H1 (cell line): ENCODE data around the gene SEC24B. TPM values are rescaled to one million over a fixed set of nuclear protein-coding genes. Genes with fewer than 3 reads are reported as not detected.

ENCODE experiments used
- CTCF ChIA-PET: fragments of 300-600 bp; sonication (Branson Sonifier 250); formaldehyde crosslinking; loops from one replicate; lab custom pipeline; 2021; ENCODE audit not compliant: partially characterized antibody; lab: Charles Lee
- POLR2A ChIA-PET: fragments of 300-600 bp; sonication (Branson Sonifier 250); formaldehyde crosslinking; loops from one replicate; lab custom pipeline; 2021; ENCODE audit warnings: inconsistent platforms; ENCODE audit not compliant: partially characterized antibody; lab: Charles Lee
- DNase-seq, 2 experiments: peaks; one replicate each; pipeline versions ENCODE4 v3.0.0 to v3.0.0-alpha.2; 2010 to 2022; ENCODE audit warnings: low spot score in 2 of 2, low read depth in 1 of 2, mixed read lengths in 1 of 2
- FAIRE-seq: peaks from 2 replicates; lab custom pipeline; 2011; peaks lifted over from hg19 to GRCh38; lab: Jason Lieb, UNC
- H2AFZ ChIP-seq: 2 replicates; pipeline ENCODE4 v1.8.1; 2012; ENCODE audit warnings: low read length, inconsistent platforms
- H2AK5ac ChIP-seq: 2 replicates; pipeline ENCODE4 v1.6.1; 2013; ENCODE audit warnings: low read depth, low read length
- H2BK120ac ChIP-seq: replicated peaks from 2 replicates; pipeline ENCODE3; 2013; ENCODE audit warnings: low read depth, low read length, inconsistent platforms
- H2BK12ac ChIP-seq: 2 replicates; pipeline ENCODE4 v1.6.1; 2013; ENCODE audit warnings: low read depth, low read length
- H2BK15ac ChIP-seq: 2 replicates; pipeline ENCODE4 v1.6.1; 2013; ENCODE audit warnings: low read length
- H2BK20ac ChIP-seq: 2 replicates; pipeline ENCODE4 v1.6.1; 2013; ENCODE audit warnings: low read length
- H2BK5ac ChIP-seq: 2 replicates; pipeline ENCODE4 v1.6.1; 2013; ENCODE audit warnings: low read depth, low read length
- H3K14ac ChIP-seq: 2 replicates; pipeline ENCODE4 v1.6.1; 2013; ENCODE audit warnings: inconsistent platforms; ENCODE audit not compliant: insufficient read length
- H3K18ac ChIP-seq: 2 replicates; pipeline ENCODE4 v1.6.1; 2013; ENCODE audit warnings: low read length; ENCODE audit errors: extremely low read depth
- H3K23ac ChIP-seq: 2 replicates; pipeline ENCODE4 v1.6.1; 2013; ENCODE audit warnings: inconsistent platforms; ENCODE audit not compliant: insufficient read length
- H3K23me2 ChIP-seq: 2 replicates; pipeline ENCODE4 v1.6.1; 2013; ENCODE audit warnings: low read depth, low read length
- H3K27ac ChIP-seq: 2 replicates; pipeline ENCODE4 v1.6.1; 2011; ENCODE audit warnings: low read depth, low read length, inconsistent platforms
- H3K27me3 ChIP-seq, 4 experiments: replicated peaks in 1 of 4; 1 replicate in 1 of 4; 2 replicates in 3 of 4; pipeline versions ENCODE4 v1.6.1 to v1.8.1; 2011 to 2013; ENCODE audit warnings: low read length in 3 of 4, mild to moderate bottlenecking in 3 of 4, inconsistent platforms in 2 of 4, mixed read lengths in 2 of 4, moderate library complexity in 1 of 4; ENCODE audit not compliant: control insufficient read depth in 3 of 4, insufficient read depth in 3 of 4; ENCODE audit errors: extremely low read depth in 1 of 4
- H3K36me3 ChIP-seq, 4 experiments: 2 replicates each; pipeline versions ENCODE4 v1.6.1 to v1.8.1; 2011 to 2013; ENCODE audit warnings: mild to moderate bottlenecking in 4 of 4, low read length in 3 of 4, moderate library complexity in 2 of 4, control low read depth in 1 of 4, inconsistent platforms in 1 of 4; ENCODE audit not compliant: insufficient read depth in 4 of 4, control insufficient read depth in 2 of 4
- H3K4ac ChIP-seq: replicated peaks from 2 replicates; pipeline ENCODE3; 2013; ENCODE audit warnings: low read length, low read depth, mixed read lengths, inconsistent platforms; ENCODE audit not compliant: insufficient read length
- H3K4me1 ChIP-seq, 4 experiments: replicated peaks in 1 of 4; 1 replicate in 1 of 4; 2 replicates in 3 of 4; pipeline versions ENCODE4 v1.6.1 to v1.8.1; 2011 to 2013; ENCODE audit warnings: low read length in 3 of 4, inconsistent platforms in 2 of 4, mixed read lengths in 1 of 4; ENCODE audit not compliant: insufficient read depth in 4 of 4, control insufficient read depth in 3 of 4
- H3K4me2 ChIP-seq, 2 experiments: 2 replicates each; pipeline versions ENCODE4 v1.6.1 to v1.8.1; 2011 to 2013; ENCODE audit warnings: low read depth in 2 of 2, low read length in 2 of 2, control low read depth in 1 of 2, inconsistent platforms in 1 of 2, mild to moderate bottlenecking in 1 of 2; ENCODE audit not compliant: insufficient read depth in 1 of 2
- H3K4me3 ChIP-seq, 4 experiments: fragments of 200-600, 300-600 bp in 1 of 4; sonication (generic), shearing (Covaris generic), sonication (Bioruptor Twin) in 1 of 4; 2 replicates each; pipeline versions ENCODE4 v1.5.1 to v1.8.1; 2011 to 2016; ENCODE audit warnings: low read length in 4 of 4, low read depth in 3 of 4, control low read depth in 2 of 4, inconsistent platforms in 2 of 4, mild to moderate bottlenecking in 2 of 4, mixed read lengths in 1 of 4, moderate library complexity in 1 of 4; ENCODE audit not compliant: insufficient read depth in 2 of 4; ENCODE audit errors: extremely low read depth in 1 of 4
- H3K56ac ChIP-seq: replicated peaks from 2 replicates; pipeline ENCODE3; 2013; ENCODE audit warnings: low read depth, mild to moderate bottlenecking, mixed read lengths, low read length, inconsistent platforms; ENCODE audit not compliant: insufficient read length
- H3K79me1 ChIP-seq: 2 replicates; pipeline ENCODE4 v1.6.1; 2013; ENCODE audit warnings: low read depth, low read length, control low read depth
- H3K79me2 ChIP-seq, 2 experiments: 2 replicates each; pipeline versions ENCODE4 v1.6.1 to v1.8.1; 2012 to 2013; ENCODE audit warnings: low read length in 2 of 2, mild to moderate bottlenecking in 2 of 2, inconsistent platforms in 1 of 2; ENCODE audit not compliant: insufficient read depth in 2 of 2, control insufficient read depth in 1 of 2
- H3K9ac ChIP-seq, 4 experiments: replicated peaks in 1 of 4; 1 replicate in 1 of 4; 2 replicates in 3 of 4; pipeline versions ENCODE4 v1.6.1 to v1.8.1; 2011 to 2013; ENCODE audit warnings: low read depth in 3 of 4, low read length in 3 of 4, control low read depth in 2 of 4, mild to moderate bottlenecking in 2 of 4, moderate library complexity in 2 of 4, inconsistent platforms in 1 of 4; ENCODE audit errors: extremely low read depth in 1 of 4
- H3K9me3 ChIP-seq, 2 experiments: 2 replicates each; pipeline versions ENCODE4 v1.6.1 to v1.8.1; 2012 to 2013; ENCODE audit warnings: mild to moderate bottlenecking in 2 of 2, moderate library complexity in 2 of 2, control low read depth in 1 of 2, inconsistent platforms in 1 of 2, low read depth in 1 of 2, low read length in 1 of 2, mixed read lengths in 1 of 2; ENCODE audit not compliant: insufficient read depth in 2 of 2
- H4K20me1 ChIP-seq, 2 experiments: replicated peaks in 1 of 2; 2 replicates each; pipeline versions ENCODE3 to v1.8.1; 2011 to 2013; ENCODE audit warnings: inconsistent platforms in 2 of 2, low read length in 2 of 2, mild to moderate bottlenecking in 1 of 2; ENCODE audit not compliant: insufficient read depth in 2 of 2, control insufficient read depth in 1 of 2
- H4K5ac ChIP-seq: 2 replicates; pipeline ENCODE4 v1.6.1; 2013; ENCODE audit warnings: low read length, low read depth, mixed read lengths, inconsistent platforms; ENCODE audit not compliant: insufficient read length
- H4K8ac ChIP-seq: 2 replicates; pipeline ENCODE4 v1.8.0; 2013; ENCODE audit warnings: mild to moderate bottlenecking, moderate library complexity, low read length, inconsistent platforms; ENCODE audit not compliant: insufficient read depth; ENCODE audit errors: extremely low read depth
- H4K91ac ChIP-seq: replicated peaks from 2 replicates; pipeline ENCODE3; 2013; ENCODE audit warnings: low read length, mixed read lengths, inconsistent platforms; ENCODE audit not compliant: insufficient read length
- BACH1 ChIP-seq: IDR thresholded peaks from 2 replicates; pipeline ENCODE4 v1.6.1; 2012; ENCODE audit warnings: low read length, improper control_type of control experiment
- BRCA1 ChIP-seq: IDR thresholded peaks from 2 replicates; pipeline ENCODE4 v1.6.1; 2012; ENCODE audit warnings: low read depth, low read length, improper control_type of control experiment
- CREB1 ChIP-seq: IDR thresholded peaks from 2 replicates; pipeline ENCODE4 v1.6.1; 2012; ENCODE audit warnings: inconsistent platforms
- EZH2 ChIP-seq: fragments of 200-600 bp; sonication (generic); IDR thresholded peaks from 2 replicates; pipeline ENCODE4 v1.7.1; 2012; ENCODE audit warnings: low read depth, mild to moderate bottlenecking, moderate library complexity, low read length, inconsistent platforms; ENCODE audit not compliant: severe bottlenecking
- FOSL1 ChIP-seq: IDR thresholded peaks from 2 replicates; pipeline ENCODE4 v1.6.1; 2011; ENCODE audit warnings: mild to moderate bottlenecking, low read depth, low read length, moderate library complexity; ENCODE audit not compliant: insufficient read depth
- YY1 ChIP-seq: IDR thresholded peaks from 2 replicates; pipeline ENCODE4 v1.6.1; 2011; ENCODE audit warnings: low read depth, mild to moderate bottlenecking, low read length
- WGBS, 2 experiments: shearing (Covaris generic) in 1 of 2; methylation state at CpG; one replicate each; pipeline versions ENCODE4 v1.1.6 to v1.1.7; 2013 to 2015; ENCODE audit warnings: low lambda C conversion rate in 2 of 2, mixed read lengths in 2 of 2, inconsistent platforms in 1 of 2, low coverage in 1 of 2, missing lambda C conversion rate in 1 of 2; ENCODE audit not compliant: insufficient replicate concordance in 2 of 2, insufficient coverage in 1 of 2, insufficient read length in 1 of 2; ENCODE audit errors: extremely low coverage in 1 of 2, missing lambda C conversion rate in 1 of 2; 5-methylcytosine and 5-hydroxymethylcytosine counted together
- polyA plus RNA-seq, 7 experiments: library from polyadenylated mRNA; depleted of rRNA in 3 of 7; stranded (reverse) in 5 of 7; unstranded in 2 of 7; fragments of >200 nt in 5 of 7; fragments of 200-250 nt in 2 of 7; gene quantifications; 1 replicate in 5 of 7; 2 replicates in 1 of 7; 4 replicates in 1 of 7; pipeline versions ENCODE4 v1.2.1 to v1.2.3, GENCODE V29; 2011 to 2013; ENCODE audit warnings: missing spikeins in 2 of 7, mixed read lengths in 2 of 7
- total RNA-seq: library from RNA; stranded (reverse); fragmentation: NEBNext Ultra II Directional; extraction: Animal tissue kit (Norgen Biotek cat#: 25700); gene quantifications from 2 replicates; pipeline ENCODE4 v1.2.1, GENCODE V29; 2021

SEC24B gene
- total and polyA plus RNA-seq, 2 of the 8 experiments (the other 6 are each of a cell fraction or from before 2014, with no cell fraction given), result 25.6 to 30.9 TPM

DNA sequence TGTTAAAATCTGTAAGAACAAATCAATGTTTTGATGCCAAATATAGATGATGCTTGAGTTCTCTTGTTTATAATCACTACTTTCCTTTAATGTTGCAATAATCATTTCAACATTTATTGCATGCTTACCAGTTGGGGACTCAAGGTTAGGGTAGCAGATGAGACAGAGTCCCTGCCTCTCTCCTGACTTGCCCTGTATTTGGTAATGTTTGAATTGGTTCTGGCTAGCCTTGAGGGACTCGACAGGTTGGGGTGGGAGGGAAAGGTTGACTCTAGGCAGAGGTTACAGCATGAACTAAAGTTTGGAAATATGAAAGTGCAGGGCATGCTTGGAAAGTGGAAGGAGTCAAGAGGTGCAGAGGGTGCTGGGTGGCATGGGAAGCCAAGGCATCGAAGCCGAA is 2.0 kb downstream of the SEC24B start:
- Histone ChIP-seq H3K27ac (no peak overlapping the region), H3K23me2 (peaks cover 4% of the 10 kb centered on the region), H4K20me1 (peaks cover 4 to 6% of the 10 kb centered on the region in 2 experiments), H4K91ac (no peak overlapping the region), H3K79me1 (peaks cover 7% of the 10 kb centered on the region; the same call in 1 of the 2 replicates), H3K18ac (no peak overlapping the region), H2BK15ac (no peak overlapping the region), H2BK20ac (no peak overlapping the region), H3K79me2 (peaks cover 6 to 60% of the 10 kb centered on the region in 2 experiments; a peak in 3 of 4 replicates), H3K9me3 (no peaks in the 10 kb centered on the region), H2AK5ac (no peak overlapping the region), H3K14ac (no peak overlapping the region), H3K4me3 (peak overlapping the region in 1 of 4 experiments; percentile 80; a peak in 3 of 8 replicates), H3K9ac (no peak overlapping the region), H3K27me3 (no peaks in the 10 kb centered on the region), H4K8ac (no peak overlapping the region), H2BK5ac (no peak overlapping the region), H2AFZ (no peak overlapping the region), H3K4me2 (peak overlapping the region; percentile 50 to 68), H2BK12ac (no peak overlapping the region), H4K5ac (no peak overlapping the region), H3K4ac (no peak overlapping the region), H3K56ac (no peak overlapping the region), H3K36me3 (no peaks in the 10 kb centered on the region), H2BK120ac (no peak overlapping the region), H3K23ac (no peak overlapping the region), H3K4me1 (peaks cover 2 to 10% (median 7%) of the 10 kb centered on the region in 4 experiments; a peak in 4 of 7 replicates)
- TF ChIP-seq CREB1 (no peak), BRCA1 (no peak), FOSL1 (no peak), BACH1 (no peak), YY1 (no peak), EZH2 (no peak)
- ChIA-PET CTCF (no interaction called here), POLR2A (no interaction called here)
- WGBS, 2 experiments, result 87% methylated on average over 3 of the region's 3 CpGs; no CpG with 5 or more reads in 1 of the 2 experiments
- DNase-seq, result no peak
- FAIRE-seq, result no peak
